ENCODE measurements around the gene ZYX. TPM values are rescaled to one million over a fixed set of nuclear protein-coding genes. Genes with fewer than 3 reads are reported as not detected.
A peak's percentile ranks its signal among the peaks of the same experiment; 100 is the strongest.

Gene ZYX
- 10.0 and 15.8 TPM in 2 replicates for polyA plus RNA-seq
- polyA minus RNA-seq: 11.2 and 12.2 TPM in 2 replicates

GRCh38 chr7:143380646-143381426 lies at the start of gene ZYX:
Gene ZYX, plus strand, starts transcription at chr7:143381345. Its CDS starts 227 bp downstream, at chr7:143381572.
- Histone ChIP-seq H3K79me2 (replicated peaks; ENCODE audit: insufficient read depth, low read length) (peaks cover 6% of the 10 kb centered on the region), H3F3A (ENCODE audit: insufficient read depth, low read length, poor library complexity, severe bottlenecking) (no peaks in the 10 kb centered on the region)

More at GRCh38 chr7:143380646-143381426, at the start of gene ZYX:
- Histone ChIP-seq H4K20me1 (ENCODE audit: insufficient read depth) (no peaks in the 10 kb centered on the region), H3K9me2 (ENCODE audit: insufficient read depth, low read length) (no peaks in the 10 kb centered on the region), H3K9me3 (ENCODE audit: low read length) (no peaks in the 10 kb centered on the region), H3K4me3 (ENCODE audit: low read length) (peak within 1 kb of the TSS; percentile 100), H3K27me3 (ENCODE audit: insufficient read depth, low read depth, low read length) (no peaks in the 10 kb centered on the region), H3K9ac (ENCODE audit: low read length) (peak within 1 kb of the TSS; percentile 100), H3K36me3 (ENCODE audit: insufficient read depth, low read length) (no peaks in the 10 kb centered on the region), H2AFZ (ENCODE audit: low read depth, low read length) (peak within 1 kb of the TSS; percentile 91), H3K4me2 (ENCODE audit: low read length) (peak within 1 kb of the TSS; percentile 86), H3K27ac (ENCODE audit: low read length) (peak within 1 kb of the TSS; percentile 85)
- TF ChIP-seq EP300 (conservative IDR thresholded peaks at IDR 0.05; ENCODE audit: poor library complexity, severe bottlenecking) (peak; percentile 23), EZH2 (IDR thresholded peaks at IDR 0.05; ENCODE audit: borderline replicate concordance, insufficient read depth, low read length, poor library complexity, severe bottlenecking) (no peak), SMC3 (conservative IDR thresholded peaks at IDR 0.05; ENCODE audit: poor library complexity) (no peak), RAD21 (conservative IDR thresholded peaks at IDR 0.05) (no peak), TAF1 (IDR thresholded peaks at IDR 0.05; ENCODE audit: low read depth) (peak; percentile 21), REST (IDR thresholded peaks at IDR 0.05; ENCODE audit: borderline replicate concordance) (no peak), MXI1 (conservative IDR thresholded peaks at IDR 0.05; ENCODE audit: poor library complexity, severe bottlenecking) (no peak), POLR2AphosphoS5 (IDR thresholded peaks at IDR 0.05) (peak; percentile 78), CTCF (IDR thresholded peaks at IDR 0.05; ENCODE audit: poor library complexity, severe bottlenecking) (no peak)
